Hepatocyte (in vitro differentiated cells): ENCODE measurements around the gene ZNF845.

Experiments
- CTCF ChIP-seq: fragments of 200-600 bp; sonication (generic); IDR thresholded peaks from 2 replicates; pipeline ENCODE4 v1.5.1; 2016; ENCODE audit warnings: antibody characterized with exemption, mild to moderate bottlenecking; ENCODE audit not compliant: poor library complexity
- EZH2 ChIP-seq: fragments of 200-600 bp; sonication (generic); IDR thresholded peaks from 2 replicates; pipeline ENCODE4 v1.6.1; 2016; ENCODE audit warnings: antibody characterized with exemption, mild to moderate bottlenecking, borderline replicate concordance
- EZH2phosphoT487 ChIP-seq: fragments of 200-600 bp; sonication (generic); IDR thresholded peaks from one replicate; pipeline ENCODE4 v1.6.1; 2018; ENCODE audit warnings: antibody characterized with exemption, mild to moderate bottlenecking, low read depth, moderate library complexity; ENCODE audit not compliant: unreplicated experiment, severe bottlenecking

- no peak for TF ChIP-seq CTCF
- no peak for TF ChIP-seq EZH2
- no peak for TF ChIP-seq EZH2phosphoT487
Observed at GRCh38 chr19:53388168-53388567, 54.6 kb downstream of the ZNF845 start.
